HG03175 (cell line): Measurements from ENCODE around the gene AP1B1.
"Not testable (repeated sequence)": the region's sequence is repeated elsewhere in the genome, so short reads cannot be mapped to it uniquely, and the experiment has no call there.

Source experiments
- ATAC-seq: cut with Tn5 transposase; IDR thresholded peaks from one replicate; pipeline ENCODE4 v1.9.1; 2021; ENCODE audit warnings: mild to moderate bottlenecking, moderate library complexity; ENCODE audit not compliant: unreplicated experiment

AP1B1 gene

GRCh38 chr22:29387921-29388758 is at the start of gene AP1B1:
TSS of gene AP1B1 (minus strand) at chr22:29388570. CDS start at chr22:29367243, 21,327 bp downstream.
- peak; percentile 78 for ATAC-seq

- ATAC-seq: no peak
Observed at GRCh38 chr22:29435236-29436136, 47.1 kb upstream of the AP1B1 start.

GRCh38 chr22:29434288-29434687 is 45.9 kb upstream of the AP1B1 start:
- ATAC-seq: no peak

GRCh38 chr22:29433856-29434255 is 45.5 kb upstream of the AP1B1 start:
- ATAC-seq: no peak

GRCh38 chr22:29431986-29432385 is 43.6 kb upstream of the AP1B1 start:
- no peak for ATAC-seq

DNA sequence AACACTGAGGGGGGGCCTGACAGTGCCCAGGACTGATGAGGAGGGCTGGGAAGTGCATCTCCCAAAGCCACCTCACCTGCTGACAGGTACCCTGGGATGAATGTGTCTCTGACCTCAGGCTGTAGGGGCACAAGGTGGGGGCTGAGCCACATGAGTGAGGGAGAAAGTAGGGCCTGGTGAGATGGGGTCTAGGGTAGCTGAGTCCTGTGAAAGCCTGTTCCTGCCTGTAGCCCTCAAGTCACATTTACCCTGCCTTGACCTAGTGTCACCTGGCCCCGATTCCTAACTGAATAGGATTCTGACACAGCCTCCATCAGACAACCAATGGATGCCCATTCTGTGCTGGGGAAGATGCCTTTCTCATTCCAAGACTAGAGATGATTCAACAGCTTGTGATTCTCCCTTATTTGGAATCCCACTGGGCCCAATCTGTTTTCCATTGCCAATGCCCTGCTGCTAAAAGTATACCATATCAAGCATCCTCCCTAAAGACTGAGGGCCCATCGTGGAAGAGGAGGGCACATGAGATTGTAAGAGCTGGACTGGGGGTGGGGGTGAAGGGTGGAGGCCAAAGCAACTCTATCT is 38.9 kb upstream of the AP1B1 start:
- no peak for ATAC-seq

DNA sequence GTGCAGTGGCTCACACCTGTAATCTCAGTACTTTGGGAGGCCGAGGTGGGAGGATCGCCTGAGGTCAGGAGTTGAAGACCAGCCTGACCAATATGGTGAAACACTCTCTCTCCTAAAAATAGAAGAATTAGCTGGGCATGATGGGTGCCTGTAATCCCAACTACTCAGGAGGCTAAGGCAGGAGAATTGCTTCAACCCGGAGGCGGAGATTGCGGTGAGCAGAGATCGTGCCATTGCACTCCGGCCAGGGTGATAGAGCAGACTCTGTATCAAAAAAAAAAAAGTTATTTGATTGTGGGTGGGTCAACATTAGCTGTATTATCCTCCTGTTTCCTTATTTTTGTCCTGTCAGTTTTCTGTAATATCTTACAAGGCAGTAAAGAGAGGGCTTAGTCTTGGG is 38.1 kb upstream of the AP1B1 start:
- no peak for ATAC-seq

- not testable (repeated sequence) for ATAC-seq
Observed at GRCh38 chr22:29418704-29419103, 30.3 kb upstream of the AP1B1 start.

DNA sequence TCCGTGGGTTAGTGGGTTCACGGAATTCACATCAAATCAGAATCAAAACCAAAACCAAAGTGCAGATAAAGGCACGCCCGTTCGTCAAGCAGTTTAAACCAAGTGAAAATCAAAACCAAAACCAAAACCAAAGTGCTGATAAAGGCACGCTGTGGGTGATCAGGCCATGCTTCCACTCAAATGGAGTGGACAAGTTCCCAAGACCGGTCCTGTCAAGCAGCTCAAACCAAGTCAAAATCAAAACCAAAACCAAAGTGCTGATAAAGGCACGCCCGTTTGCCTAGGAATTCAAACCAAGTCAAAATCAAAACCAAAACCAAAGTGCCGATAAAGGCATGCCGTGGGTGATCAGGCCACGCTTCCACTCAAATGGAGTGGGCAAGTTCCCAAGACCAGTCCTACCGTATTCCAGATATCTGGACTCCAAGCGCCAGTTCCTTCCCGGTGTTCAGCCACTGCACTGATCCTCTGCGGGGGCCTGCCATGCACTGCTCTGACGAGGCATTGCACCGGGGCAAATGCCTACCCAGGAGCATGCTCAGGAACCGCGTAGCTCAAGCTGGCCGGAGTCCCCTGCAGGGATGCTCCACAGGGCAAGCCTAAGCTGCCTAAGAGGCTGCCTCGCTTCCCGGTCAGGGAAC is 26.7 kb upstream of the AP1B1 start:
- not testable (repeated sequence) for ATAC-seq

DNA sequence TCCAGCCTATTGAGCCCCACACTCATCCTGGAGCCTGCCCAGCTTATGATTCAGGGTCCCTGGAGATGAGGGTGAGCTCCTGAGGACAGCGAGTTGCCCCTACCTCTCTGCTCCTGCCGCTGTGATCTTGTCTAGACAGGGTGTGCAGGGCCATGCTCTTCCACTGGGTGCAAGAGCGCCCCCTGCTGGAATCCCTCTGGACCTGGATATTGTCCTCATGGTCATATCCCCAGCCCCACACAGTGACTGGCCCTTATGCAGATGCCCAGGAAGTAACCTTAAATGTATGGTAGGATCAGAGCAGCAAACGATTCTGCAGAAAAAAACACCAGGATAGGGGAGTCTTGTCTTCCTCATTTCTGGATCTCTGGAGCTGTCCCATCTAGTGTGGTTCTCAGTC is 24.4 kb upstream of the AP1B1 start:
- not testable (repeated sequence) for ATAC-seq

- ATAC-seq: peak; percentile 67
Observed at GRCh38 chr22:29411569-29412211, 23.3 kb upstream of the AP1B1 start.

GRCh38 chr22:29408940-29409339 is 20.6 kb upstream of the AP1B1 start:
- no peak for ATAC-seq

GRCh38 chr22:29401538-29401937 is 13.2 kb upstream of the AP1B1 start:
- not testable (repeated sequence) for ATAC-seq

- no peak for ATAC-seq
Observed at GRCh38 chr22:29400576-29400975, 12.2 kb upstream of the AP1B1 start.

GRCh38 chr22:29397791-29398190 is 9.4 kb upstream of the AP1B1 start:
- no peak for ATAC-seq

GRCh38 chr22:29396126-29396525 is 7.8 kb upstream of the AP1B1 start:
- no peak for ATAC-seq

DNA sequence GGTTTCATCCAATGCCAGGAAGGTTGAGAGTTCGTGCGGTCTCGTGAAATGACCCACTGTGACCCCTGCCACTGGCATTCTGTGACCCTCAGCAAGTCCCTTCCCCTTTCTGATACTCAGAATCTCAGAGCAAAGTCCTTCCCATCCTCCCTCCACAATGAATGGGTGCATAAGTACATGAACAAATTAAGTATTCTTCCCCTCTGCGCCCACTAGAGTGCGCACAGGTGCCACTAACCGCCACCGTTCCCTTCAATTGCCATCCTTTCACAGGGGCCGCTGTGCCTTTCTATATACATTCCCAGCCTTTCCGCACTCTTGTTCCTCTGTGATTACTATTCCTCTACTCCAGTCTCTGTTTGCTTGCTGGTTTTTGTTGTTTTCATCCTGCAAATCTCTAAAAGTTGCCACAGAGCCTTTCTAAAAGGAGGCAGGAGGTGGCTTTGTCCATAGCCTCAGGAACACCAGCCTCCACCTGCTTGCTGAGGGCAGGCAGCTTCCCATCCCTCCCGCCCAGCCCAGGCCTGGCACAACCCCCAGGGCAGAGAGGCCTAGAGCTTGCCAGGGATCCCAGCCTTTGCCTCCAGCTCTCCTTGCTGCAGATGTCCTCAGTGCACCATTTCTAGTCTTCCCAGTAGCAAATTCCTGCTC is 6.7 kb upstream of the AP1B1 start:
- peak; percentile 63 for ATAC-seq

DNA sequence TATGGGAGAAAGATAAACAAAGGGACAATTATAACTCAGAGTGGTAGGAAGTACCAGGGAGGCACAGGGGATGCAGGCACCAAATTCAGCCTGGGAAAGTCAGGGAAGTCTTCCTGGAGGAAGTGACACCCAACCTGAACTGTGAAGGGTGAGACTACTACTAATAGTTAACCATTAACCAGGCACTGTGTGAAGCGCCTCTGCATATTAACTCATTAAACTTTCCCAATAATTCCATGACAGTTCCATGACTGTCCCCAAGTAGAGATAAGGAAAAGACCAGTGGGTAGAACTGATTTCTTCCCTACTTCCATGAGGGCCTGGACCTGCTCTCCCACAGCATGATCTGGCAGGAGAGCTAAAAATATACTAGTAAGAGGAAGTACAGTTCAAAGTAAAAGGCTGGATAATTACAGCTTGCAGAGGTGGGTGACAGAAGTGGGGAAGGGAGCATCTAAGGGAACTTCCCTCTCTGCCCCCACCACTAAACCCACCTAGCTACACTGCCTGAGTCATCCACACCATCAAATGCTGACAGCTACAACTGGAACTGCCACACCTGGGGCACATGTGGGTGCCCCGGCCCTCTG is 4.7 kb upstream of the AP1B1 start:
- ATAC-seq: no peak

GRCh38 chr22:29391546-29391945 is 3.2 kb upstream of the AP1B1 start:
- ATAC-seq: no peak

- no peak for ATAC-seq
Observed at GRCh38 chr22:29390270-29390669, 1.9 kb upstream of the AP1B1 start.
